Heart left ventricle (tissue), 16 donors: ENCODE results near the gene FGFRL1. TPM values are rescaled to one million over a fixed set of nuclear protein-coding genes. Genes with fewer than 3 reads are reported as not detected.

Experiments used
- ATAC-seq, 4 donors: fragments of 200-7000 bp; cut with Tn5 transposase; one replicate each; pipeline ENCODE4 v1.9.1; 2020 to 2022; ENCODE audit warnings: moderate library complexity in 4 of 4, mild to moderate bottlenecking in 3 of 4, moderate number of reproducible peaks in 1 of 4
- DNase-seq, 5 donors: peaks; one replicate each; pipeline ENCODE4 v3.0.0-alpha.2; 2020
- H3K27ac ChIP-seq, 12 donors: fragments of 200-600 bp; sonication (generic) in 4 of 12; one replicate each; pipeline versions ENCODE4 v1.5.0 to v1.8.0; 2016 to 2022; ENCODE audit warnings: mild to moderate bottlenecking in 2 of 12
- H3K27me3 ChIP-seq, 9 donors: fragments of 200-600 bp; sonication (generic) in 2 of 9; one replicate each; pipeline versions ENCODE4 v1.5.1 to v1.8.0; 2016 to 2022; ENCODE audit warnings: mild to moderate bottlenecking in 3 of 9
- H3K36me3 ChIP-seq, 9 donors: fragments of 200-600 bp; sonication (generic) in 2 of 9; one replicate each; pipeline versions ENCODE4 v1.5.0 to v1.8.0; 2018 to 2022; ENCODE audit warnings: mild to moderate bottlenecking in 2 of 9
- H3K4me1 ChIP-seq, 12 donors: fragments of 200-600 bp; sonication (generic) in 4 of 12; one replicate each; pipeline versions ENCODE4 v1.5.0 to v1.8.0; 2016 to 2022; ENCODE audit warnings: mild to moderate bottlenecking in 3 of 12
- H3K4me3 ChIP-seq, 12 donors: fragments of 200-600 bp; sonication (generic) in 4 of 12; one replicate each; pipeline versions ENCODE4 v1.5.0 to v1.8.0; 2017 to 2022; ENCODE audit warnings: mild to moderate bottlenecking in 9 of 12, moderate library complexity in 4 of 12
- H3K9me3 ChIP-seq, 12 donors: fragments of 200-600 bp; sonication (generic) in 4 of 12; one replicate each; pipeline versions ENCODE4 v1.5.0 to v1.8.0; 2016 to 2022; ENCODE audit warnings: mild to moderate bottlenecking in 1 of 12
- POLR2A ChIP-seq, 2 donors: fragments of 450-650 bp; IDR thresholded peaks; one replicate each; pipeline ENCODE4 v1.6.1; 2017; ENCODE audit warnings: antibody characterized with exemption in 2 of 2, mild to moderate bottlenecking in 2 of 2, moderate library complexity in 2 of 2
- WGBS, 4 donors: extraction: QIAGEN DNeasy Blood & Tissue Kit in 2 of 4; methylation state at CpG; one replicate each; pipeline versions ENCODE4 v1.1.5 to v1.1.7; 2013 to 2018; 5-methylcytosine and 5-hydroxymethylcytosine counted together
- intact Hi-C, 10 donors: fragments of 100-400 bp; cut with DNase I; formaldehyde crosslinking; loops; one replicate each; pipeline versions ENCODE4 v1.11.1 to v1.14.2; 2022
- polyA plus RNA-seq, 2 donors: library from polyadenylated mRNA; stranded (reverse); fragments of 200-250 nt; gene quantifications; one replicate each; pipeline ENCODE4 v1.2.3, GENCODE V29; 2013
- total RNA-seq, 9 donors: library from RNA; depleted of rRNA in 2 of 9; stranded (reverse); fragments of >200 nt in 2 of 9; fragmentation: NEBNext Ultra II Directional in 3 of 9; extraction: Animal tissue kit (Norgen Biotek cat#: 25700) in 3 of 9; gene quantifications; one replicate each; pipeline versions ENCODE4 v1.1.0 to v1.2.4, GENCODE V29; 2016 to 2023
- TF ChIP-seq, protein P1 (sequence below), 12 donors: fragments of 200-600 bp; sonication (generic) in 4 of 12; IDR thresholded peaks; one replicate each; pipeline versions ENCODE4 v1.5.0 to v1.8.0; 2018 to 2022; ENCODE audit warnings: antibody characterized with exemption in 12 of 12, mild to moderate bottlenecking in 5 of 12
- donor health status: ischemic (EF 13 %, LVEDD 7.1; RV severe dilation, severe dysfunction).
- donor health status: healthy with polysubstance abuse.
- donor health status: DM: no; HTN: yes; CAD: no.
- donor health status: DM: no; HTN: no; CAD: no.
- donor health status: ischemic (EF 25% LVEDD 6.9; RV normal size, moderate dysfunction).
- donor health status: ischemic (EF 25% LVEDD 5.7; RV mildly dilated, moderate dysfunction).
- donor health status: healthy.
- donor health status: DM: yes; HTN: yes; CAD: no.
- donor health status: ischemic (EF 35%, LVEDD 5.7; RV mildly dilated, moderate dysfunction).
- donor health status: nonischemic (EF 11% LVEDD 7.7; RV severe dilation, severe dysfunction).
- donor health status: DM: yes; HTN: yes; CAD: no.
- donor health status: PGD.
- donor health status: ischemic (EF 29% LVEDD 5.4; RV normal size, mild dysfunction).
- donor health status: nonischemic (EF 23%, LVEDD 6.1; RV moderate dilation, normal function).

Gene FGFRL1
- total and polyA plus RNA-seq, 11 donors, result 23.6 to 90.7 (median 30.6) TPM

DNA sequence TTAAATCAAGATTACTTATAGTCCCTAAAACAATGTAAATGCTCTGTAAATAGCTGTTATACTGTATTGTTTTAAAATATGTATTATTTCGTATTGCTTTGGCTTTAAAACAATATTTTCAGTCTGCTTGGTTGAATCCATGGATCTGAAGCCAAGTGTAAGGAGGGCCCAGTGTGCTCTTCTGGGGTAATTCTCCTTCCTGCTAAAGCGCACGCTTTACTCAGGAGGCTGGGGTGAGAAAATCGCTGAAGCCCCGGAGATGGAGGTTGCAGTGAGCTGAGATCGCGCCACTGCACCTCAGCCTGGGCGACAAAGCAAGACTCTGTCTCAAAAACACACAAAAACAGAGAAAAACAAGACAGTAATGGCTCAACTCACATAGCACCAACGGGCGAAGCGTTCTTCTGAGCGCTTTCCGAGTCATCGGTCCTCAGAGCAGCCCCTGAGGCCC lies 25.0 kb upstream of the FGFRL1 start:
- intact Hi-C loops, result loop anchor here in 4 of 10 donors (5.0 to 10.0 kb wide), 4 partner anchors 54 to 244 kb away; partner anchors contain the start of genes GAK (in 1 of the 4) and TMEM175 (in 1 of the 4)
- WGBS, 4 donors, result 4 to 7% (median 6%) methylated on average over 8 to 14 of the region's 14 CpGs
- ATAC-seq, result peak in 2 of 4 donors; percentile 17 to 24
- peak overlapping the region; percentile 60 to 93 (median 73) for H3K4me3 ChIP-seq
- peaks cover 0 to 34% (median 18%) of the 10 kb centered on the region in 12 donors for H3K4me1 ChIP-seq
- peak overlapping the region in 10 of 12 donors; percentile 33 to 76 (median 55) for H3K27ac ChIP-seq
- no peak for TF ChIP-seq POLR2A (IDR thresholded peaks at IDR 0.05)
- TF ChIP-seq, protein P1, sequence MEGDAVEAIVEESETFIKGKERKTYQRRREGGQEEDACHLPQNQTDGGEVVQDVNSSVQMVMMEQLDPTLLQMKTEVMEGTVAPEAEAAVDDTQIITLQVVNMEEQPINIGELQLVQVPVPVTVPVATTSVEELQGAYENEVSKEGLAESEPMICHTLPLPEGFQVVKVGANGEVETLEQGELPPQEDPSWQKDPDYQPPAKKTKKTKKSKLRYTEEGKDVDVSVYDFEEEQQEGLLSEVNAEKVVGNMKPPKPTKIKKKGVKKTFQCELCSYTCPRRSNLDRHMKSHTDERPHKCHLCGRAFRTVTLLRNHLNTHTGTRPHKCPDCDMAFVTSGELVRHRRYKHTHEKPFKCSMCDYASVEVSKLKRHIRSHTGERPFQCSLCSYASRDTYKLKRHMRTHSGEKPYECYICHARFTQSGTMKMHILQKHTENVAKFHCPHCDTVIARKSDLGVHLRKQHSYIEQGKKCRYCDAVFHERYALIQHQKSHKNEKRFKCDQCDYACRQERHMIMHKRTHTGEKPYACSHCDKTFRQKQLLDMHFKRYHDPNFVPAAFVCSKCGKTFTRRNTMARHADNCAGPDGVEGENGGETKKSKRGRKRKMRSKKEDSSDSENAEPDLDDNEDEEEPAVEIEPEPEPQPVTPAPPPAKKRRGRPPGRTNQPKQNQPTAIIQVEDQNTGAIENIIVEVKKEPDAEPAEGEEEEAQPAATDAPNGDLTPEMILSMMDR (IDR thresholded peaks at IDR 0.05), result no peak
- DNase-seq, result no peak
- no peaks in the 10 kb centered on the region for H3K27me3 ChIP-seq
- H3K9me3 ChIP-seq, result no peaks in the 10 kb centered on the region
- H3K36me3 ChIP-seq, result peaks cover 0 to 19% (median 0%) of the 10 kb centered on the region in 9 donors

DNA sequence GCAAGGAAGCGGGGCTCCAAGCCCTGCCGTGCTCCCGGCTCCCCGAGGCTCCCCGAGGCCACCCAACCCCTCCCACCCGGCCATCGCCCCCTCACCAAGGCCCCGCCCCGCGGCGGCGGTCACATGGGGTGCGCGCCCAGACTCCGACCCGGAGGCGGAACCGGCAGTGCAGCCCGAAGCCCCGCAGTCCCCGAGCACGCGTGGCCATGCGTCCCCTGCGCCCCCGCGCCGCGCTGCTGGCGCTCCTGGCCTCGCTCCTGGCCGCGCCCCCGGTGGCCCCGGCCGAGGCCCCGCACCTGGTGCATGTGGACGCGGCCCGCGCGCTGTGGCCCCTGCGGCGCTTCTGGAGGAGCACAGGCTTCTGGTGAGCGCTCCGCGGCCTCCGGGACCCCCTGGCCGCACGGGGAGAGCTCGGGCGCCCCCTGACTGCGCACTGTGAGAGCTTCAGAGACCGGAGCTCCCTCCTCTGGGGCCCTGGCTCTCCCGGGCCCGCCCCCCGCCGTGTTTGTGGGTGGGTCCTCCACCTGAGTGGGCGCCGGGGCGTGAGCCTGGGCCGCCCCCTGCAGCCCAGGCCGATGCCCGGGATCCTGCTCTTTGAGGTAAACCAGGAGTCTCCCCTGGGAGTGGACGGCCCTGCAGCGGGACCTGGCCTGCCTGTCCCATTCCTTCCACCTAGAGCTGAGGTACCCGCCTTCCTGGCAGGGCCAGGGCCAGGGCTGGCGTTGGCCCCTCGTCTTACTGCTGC lies 24.4 kb upstream of the FGFRL1 start, which contains the start of gene IDUA:
TSS of gene IDUA (plus strand) at position 166 of the 745 bp plus-strand sequence. CDS start at position 207, 41 bp downstream.
- H3K36me3 ChIP-seq, result peaks cover 0 to 19% (median 0%) of the 10 kb centered on the region in 9 donors
- peak in 1 of 2 donors; percentile 34 for TF ChIP-seq POLR2A (IDR thresholded peaks at IDR 0.05)
- TF ChIP-seq, protein P1 (IDR thresholded peaks at IDR 0.05), result peak; percentile 15 to 59 (median 43)
- intact Hi-C loops, result loop anchor here in 4 of 10 donors (5.0 to 10.0 kb wide), 4 partner anchors 55 to 245 kb away; partner anchors contain the start of genes GAK (in 1 of the 4) and TMEM175 (in 1 of the 4)
- H3K4me1 ChIP-seq, result peaks cover 0 to 34% (median 18%) of the 10 kb centered on the region in 12 donors
- no peaks in the 10 kb centered on the region for H3K9me3 ChIP-seq
- ATAC-seq (peak; percentile 55 to 90 (median 86)), DNase-seq (peak; percentile 83 to 90 (median 85))
- 0 to 2% (median 1%) methylated on average over 3 to 69 of the region's 69 CpGs for WGBS, 4 donors
- no peaks in the 10 kb centered on the region for H3K27me3 ChIP-seq
- peak within 1 kb of the TSS in 10 of 12 donors; percentile 33 to 76 (median 55) for H3K27ac ChIP-seq
- peak within 1 kb of the TSS; percentile 60 to 93 (median 73) for H3K4me3 ChIP-seq

DNA sequence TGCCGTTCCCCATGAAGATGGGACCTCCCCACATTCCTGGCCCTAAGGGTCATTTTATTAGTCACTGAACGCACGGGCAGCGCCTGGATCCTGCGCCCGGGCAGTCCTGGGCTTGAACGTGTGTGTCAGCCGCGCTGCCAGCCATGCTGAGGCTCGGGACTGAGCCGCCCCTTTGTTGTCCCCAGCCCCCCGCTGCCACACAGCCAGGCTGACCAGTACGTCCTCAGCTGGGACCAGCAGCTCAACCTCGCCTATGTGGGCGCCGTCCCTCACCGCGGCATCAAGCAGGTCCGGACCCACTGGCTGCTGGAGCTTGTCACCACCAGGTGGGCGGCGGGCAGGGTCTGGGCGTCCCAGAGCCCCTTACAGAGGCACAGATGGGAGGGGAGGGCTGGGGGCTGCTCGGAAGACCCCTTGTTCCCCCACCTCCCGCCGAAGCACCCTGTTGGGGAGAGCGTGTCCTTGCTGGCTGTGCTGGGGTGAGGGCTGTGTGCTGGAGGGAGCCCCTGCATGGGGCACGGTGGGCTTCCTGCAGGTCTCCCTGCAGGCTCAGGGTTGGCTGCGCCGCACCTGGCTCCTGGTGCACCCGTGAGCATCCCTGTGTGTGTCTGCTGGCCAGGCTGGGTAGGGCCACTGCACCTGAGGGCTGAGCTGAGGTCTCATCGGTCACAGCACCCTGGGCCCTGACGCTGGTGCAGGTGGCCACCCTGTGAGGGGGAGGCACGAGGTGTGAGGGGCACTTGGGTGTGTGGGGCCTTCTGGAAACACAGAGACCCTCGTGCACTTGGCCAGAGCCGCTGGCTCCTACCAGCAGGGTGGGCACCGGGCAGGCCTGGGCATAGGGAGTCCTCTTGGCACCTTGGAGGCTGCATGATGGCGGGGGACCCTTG lies 23.6 kb upstream of the FGFRL1 start:
- TF ChIP-seq POLR2A (IDR thresholded peaks at IDR 0.05), result no peak
- TF ChIP-seq, protein P1 (IDR thresholded peaks at IDR 0.05), result no peak
- H3K9me3 ChIP-seq, result no peaks in the 10 kb centered on the region
- no peaks in the 10 kb centered on the region for H3K27me3 ChIP-seq
- ATAC-seq, result no peak
- WGBS, 4 donors, result 73 to 83% (median 79%) methylated on average over 28 to 37 of the region's 37 CpGs
- DNase-seq, result peak in 3 of 5 donors; percentile 29 to 60 (median 33)
- peaks cover 0 to 19% (median 0%) of the 10 kb centered on the region in 9 donors for H3K36me3 ChIP-seq
- H3K4me1 ChIP-seq, result peaks cover 0 to 34% (median 18%) of the 10 kb centered on the region in 12 donors
- peak overlapping the region in 2 of 12 donors; percentile 47 to 63 for H3K27ac ChIP-seq
- intact Hi-C loops, result loop anchor here in 5 of 10 donors (2.0 to 10.0 kb wide), 5 partner anchors 55 to 246 kb away; partner anchors contain the start of genes GAK (in 2 of the 5) and TMEM175 (in 2 of the 5)
- peak overlapping the region; percentile 60 to 93 (median 73) for H3K4me3 ChIP-seq
